Measurements from ENCODE around the gene MED14.
A peak's percentile ranks its signal among the peaks of the same experiment; 100 is the strongest.
"Not testable (repeated sequence)": the region's sequence is repeated elsewhere in the genome, so short reads cannot be mapped to it uniquely, and the experiment has no call there.

MED14 gene

GRCh38 chrX:40755291-40756249 is 20.2 kb upstream of the MED14 start:
- Mint-ChIP-seq H3K36me3 (ENCODE audit: insufficient read depth) (no peaks in the 10 kb centered on the region), H3K27ac (no peak overlapping the region), H3K9me3 (no peaks in the 10 kb centered on the region), H3K4me3 (no peak overlapping the region), H3K27me3 (no peaks in the 10 kb centered on the region), H3K4me1 (ENCODE audit: low read depth in 2 of 2) (peaks cover 0 to 6% of the 10 kb centered on the region in 2 donors)
- no peak for DNase-seq
- ATAC-seq (replicated peaks) = no peak

- H3K4me1 Mint-ChIP-seq (ENCODE audit: low read depth in 2 of 2) = no peaks in the 10 kb centered on the region
- peaks cover 0 to 6% of the 10 kb centered on the region in 2 donors for H3K27me3 Mint-ChIP-seq
- H3K9me3 Mint-ChIP-seq = no peaks in the 10 kb centered on the region
- no peak for DNase-seq
- H3K27ac Mint-ChIP-seq = no peak overlapping the region
- no peaks in the 10 kb centered on the region for H3K36me3 Mint-ChIP-seq (ENCODE audit: insufficient read depth)
- no peak for ATAC-seq (replicated peaks)
- no peak overlapping the region for H3K4me3 Mint-ChIP-seq
Observed at GRCh38 chrX:40749681-40750494, 14.5 kb upstream of the MED14 start.

GRCh38 chrX:40748977-40749376 is 13.6 kb upstream of the MED14 start:
- ATAC-seq (replicated peaks) = no peak
- Mint-ChIP-seq H3K9me3 (no peaks in the 10 kb centered on the region), H3K36me3 (ENCODE audit: insufficient read depth) (no peaks in the 10 kb centered on the region), H3K27me3 (peaks cover 0 to 6% of the 10 kb centered on the region in 2 donors), H3K4me1 (ENCODE audit: low read depth in 2 of 2) (no peaks in the 10 kb centered on the region), H3K4me3 (no peak overlapping the region), H3K27ac (no peak overlapping the region)
- DNase-seq = no peak

GRCh38 chrX:40746521-40746920 is 11.2 kb upstream of the MED14 start:
- Mint-ChIP-seq H3K36me3 (ENCODE audit: insufficient read depth) (peaks cover under 1% of the 10 kb centered on the region), H3K27me3 (peaks cover 0 to 6% of the 10 kb centered on the region in 2 donors), H3K4me1 (ENCODE audit: low read depth in 2 of 2) (no peaks in the 10 kb centered on the region), H3K4me3 (no peak overlapping the region), H3K27ac (no peak overlapping the region), H3K9me3 (no peaks in the 10 kb centered on the region)
- DNase-seq = no peak
- no peak for ATAC-seq (replicated peaks)

GRCh38 chrX:40736170-40736505 is 796 bp upstream of the MED14 start:
- peak overlapping the region; percentile 96 to 98 for H3K27ac Mint-ChIP-seq
- H3K4me1 Mint-ChIP-seq (ENCODE audit: low read depth in 2 of 2) = peaks cover 20% of the 10 kb centered on the region in 2 donors
- DNase-seq (no peak), ATAC-seq (replicated peaks) (no peak)
- H3K9me3 Mint-ChIP-seq = no peaks in the 10 kb centered on the region
- H3K27me3 Mint-ChIP-seq = no peaks in the 10 kb centered on the region
- peak overlapping the region; percentile 86 to 92 for H3K4me3 Mint-ChIP-seq
- no peaks in the 10 kb centered on the region for H3K36me3 Mint-ChIP-seq (ENCODE audit: insufficient read depth)

- Mint-ChIP-seq H3K4me3 (peak overlapping the region; percentile 86 to 92), H3K4me1 (ENCODE audit: low read depth in 2 of 2) (peaks cover 25 to 28% of the 10 kb centered on the region in 2 donors), H3K27ac (peak overlapping the region; percentile 96 to 98), H3K36me3 (ENCODE audit: insufficient read depth) (no peaks in the 10 kb centered on the region), H3K9me3 (no peaks in the 10 kb centered on the region), H3K27me3 (no peaks in the 10 kb centered on the region)
- DNase-seq = peak in 1 of 3 experiments; percentile 21
- ATAC-seq (replicated peaks) = peak; percentile 6
Observed at GRCh38 chrX:40734971-40735324, 394 bp downstream of the MED14 start.

GRCh38 chrX:40733706-40734105 is 1.6 kb downstream of the MED14 start:
- DNase-seq (no peak), ATAC-seq (replicated peaks) (no peak)
- H3K4me3 Mint-ChIP-seq = peak overlapping the region; percentile 11 to 92
- H3K27me3 Mint-ChIP-seq = no peaks in the 10 kb centered on the region
- peak overlapping the region; percentile 44 to 98 for H3K27ac Mint-ChIP-seq
- H3K36me3 Mint-ChIP-seq (ENCODE audit: insufficient read depth) = peaks cover 1% of the 10 kb centered on the region
- H3K4me1 Mint-ChIP-seq (ENCODE audit: low read depth in 2 of 2) = peaks cover 26% of the 10 kb centered on the region in 2 donors
- no peaks in the 10 kb centered on the region for H3K9me3 Mint-ChIP-seq

GRCh38 chrX:40732499-40732898 is 2.8 kb downstream of the MED14 start:
- not testable (repeated sequence) for ATAC-seq (replicated peaks); DNase-seq; H3K27me3 Mint-ChIP-seq; H3K9me3 Mint-ChIP-seq; H3K36me3 Mint-ChIP-seq (ENCODE audit: insufficient read depth)
- Mint-ChIP-seq H3K27ac (peak overlapping the region in 1 of 2 donors; percentile 79), H3K4me1 (ENCODE audit: low read depth in 2 of 2) (peaks cover 25 to 32% of the 10 kb centered on the region in 2 donors), H3K4me3 (peak overlapping the region in 1 of 2 donors; percentile 29)

GRCh38 chrX:40729598-40730584 is 5.5 kb downstream of the MED14 start:
- no peaks in the 10 kb centered on the region for H3K27me3 Mint-ChIP-seq
- no peak for DNase-seq
- H3K27ac Mint-ChIP-seq = peak overlapping the region; percentile 21 to 92
- peaks cover 14% of the 10 kb centered on the region for H3K36me3 Mint-ChIP-seq (ENCODE audit: insufficient read depth)
- ATAC-seq (replicated peaks) = no peak
- H3K9me3 Mint-ChIP-seq = no peaks in the 10 kb centered on the region
- peak overlapping the region; percentile 9 to 33 for H3K4me3 Mint-ChIP-seq
- H3K4me1 Mint-ChIP-seq (ENCODE audit: low read depth in 2 of 2) = peaks cover 25 to 40% of the 10 kb centered on the region in 2 donors

GRCh38 chrX:40727581-40728252 is 7.6 kb downstream of the MED14 start:
- H3K4me3 Mint-ChIP-seq = no peak overlapping the region
- DNase-seq = no peak
- H3K4me1 Mint-ChIP-seq (ENCODE audit: low read depth in 2 of 2) = peaks cover 23 to 43% of the 10 kb centered on the region in 2 donors
- H3K27me3 Mint-ChIP-seq = no peaks in the 10 kb centered on the region
- no peak for ATAC-seq (replicated peaks)
- peaks cover 22% of the 10 kb centered on the region for H3K36me3 Mint-ChIP-seq (ENCODE audit: insufficient read depth)
- no peaks in the 10 kb centered on the region for H3K9me3 Mint-ChIP-seq
- peak overlapping the region in 1 of 2 donors; percentile 38 for H3K27ac Mint-ChIP-seq

- H3K36me3 Mint-ChIP-seq (ENCODE audit: insufficient read depth) = peaks cover 23% of the 10 kb centered on the region
- H3K4me3 Mint-ChIP-seq = no peak overlapping the region
- no peaks in the 10 kb centered on the region for H3K9me3 Mint-ChIP-seq
- peak overlapping the region in 1 of 2 donors; percentile 38 for H3K27ac Mint-ChIP-seq
- H3K27me3 Mint-ChIP-seq = no peaks in the 10 kb centered on the region
- DNase-seq (no peak), ATAC-seq (replicated peaks) (no peak)
- peaks cover 22 to 47% of the 10 kb centered on the region in 2 donors for H3K4me1 Mint-ChIP-seq (ENCODE audit: low read depth in 2 of 2)
Observed at GRCh38 chrX:40727093-40727492, 8.2 kb downstream of the MED14 start.

GRCh38 chrX:40722930-40723329 is 12.4 kb downstream of the MED14 start:
- H3K9me3 Mint-ChIP-seq = no peaks in the 10 kb centered on the region
- DNase-seq (no peak), ATAC-seq (replicated peaks) (no peak)
- no peaks in the 10 kb centered on the region for H3K27me3 Mint-ChIP-seq
- no peak overlapping the region for H3K27ac Mint-ChIP-seq
- no peak overlapping the region for H3K4me3 Mint-ChIP-seq
- peaks cover 36% of the 10 kb centered on the region for H3K36me3 Mint-ChIP-seq (ENCODE audit: insufficient read depth)
- H3K4me1 Mint-ChIP-seq (ENCODE audit: low read depth in 2 of 2) = peaks cover 16 to 54% of the 10 kb centered on the region in 2 donors

All from effector memory CD8-positive, alpha-beta T cell (primary cell).